ENCODE results near the gene OTOP2.

OTOP2 gene

DNA sequence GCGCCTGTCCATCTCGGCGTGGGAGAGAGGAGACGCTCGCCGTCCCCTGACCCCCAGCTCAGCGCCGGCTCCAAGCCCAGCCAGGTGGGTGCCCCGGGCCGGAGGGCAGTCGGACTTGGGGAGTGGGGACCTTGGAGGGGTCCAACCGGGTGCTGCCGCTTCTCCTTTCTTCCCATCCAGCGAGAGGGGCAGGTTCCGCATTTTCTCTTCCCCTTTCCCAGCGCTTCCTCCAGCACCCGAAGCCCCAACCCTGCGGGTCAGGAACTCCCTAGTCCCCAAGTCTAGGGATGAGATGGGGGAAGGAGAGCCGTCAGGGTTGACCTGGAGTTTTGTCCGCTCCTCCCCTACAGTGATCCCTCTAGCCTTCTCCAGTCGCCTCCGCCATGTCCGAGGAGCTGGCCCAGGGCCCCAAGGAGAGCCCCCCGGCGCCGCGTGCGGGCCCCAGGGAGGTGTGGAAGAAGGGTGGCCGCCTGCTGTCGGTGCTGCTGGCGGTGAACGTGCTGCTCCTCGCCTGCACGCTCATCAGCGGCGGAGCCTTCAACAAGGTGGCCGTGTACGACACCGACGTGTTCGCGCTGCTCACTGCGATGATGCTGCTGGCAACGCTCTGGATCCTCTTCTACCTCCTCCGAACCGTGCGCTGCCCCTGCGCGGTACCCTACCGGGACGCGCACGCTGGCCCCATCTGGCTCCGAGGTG, at the start of gene OTOP2:
TSS of gene OTOP2 (plus strand) at position 24 of the 699 bp plus-strand sequence. CDS start at position 384, 360 bp downstream.
- no peak for DNase-seq

- no peak for DNase-seq
Observed at GRCh38 chr17:74874615-74875037, 49.4 kb upstream of the OTOP2 start.

DNA sequence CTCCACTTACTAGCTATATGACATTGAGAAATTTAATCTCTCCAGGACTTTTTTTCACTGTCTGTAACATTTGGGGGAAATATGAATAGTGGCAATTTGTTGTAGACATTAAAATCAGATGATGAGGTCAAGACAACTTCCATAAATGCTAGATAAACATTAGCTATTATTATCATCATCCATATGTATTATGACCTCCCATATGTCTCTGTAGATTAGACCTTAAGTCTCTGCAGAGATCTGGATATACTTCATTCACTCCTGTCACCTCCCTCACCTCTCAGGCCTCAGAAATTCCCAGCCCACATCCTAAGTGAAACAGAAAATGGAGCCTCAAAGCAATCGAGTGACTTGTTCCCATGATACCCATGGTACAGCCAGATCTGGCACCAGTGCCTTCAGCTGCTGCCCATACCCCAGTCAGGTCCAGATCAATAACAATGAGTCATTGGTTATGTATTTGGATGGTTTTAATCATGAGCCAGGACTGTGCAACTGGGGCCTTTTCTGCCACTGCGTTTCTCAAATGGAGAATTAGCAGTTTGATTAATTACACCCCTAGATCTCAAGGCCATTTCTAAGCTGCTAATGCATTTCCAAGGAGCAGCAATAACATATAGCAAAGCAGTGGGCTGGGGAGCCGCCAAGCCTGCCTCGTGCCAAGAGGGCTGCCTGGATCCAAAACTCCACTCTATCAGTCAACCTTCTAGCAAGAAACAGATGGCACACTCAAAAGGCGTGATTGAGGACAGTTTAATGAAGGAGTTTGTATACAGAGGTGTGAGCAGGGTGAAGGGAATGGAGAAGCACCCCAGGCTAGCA, 48.7 kb upstream of the OTOP2 start:
- no peak for DNase-seq

DNA sequence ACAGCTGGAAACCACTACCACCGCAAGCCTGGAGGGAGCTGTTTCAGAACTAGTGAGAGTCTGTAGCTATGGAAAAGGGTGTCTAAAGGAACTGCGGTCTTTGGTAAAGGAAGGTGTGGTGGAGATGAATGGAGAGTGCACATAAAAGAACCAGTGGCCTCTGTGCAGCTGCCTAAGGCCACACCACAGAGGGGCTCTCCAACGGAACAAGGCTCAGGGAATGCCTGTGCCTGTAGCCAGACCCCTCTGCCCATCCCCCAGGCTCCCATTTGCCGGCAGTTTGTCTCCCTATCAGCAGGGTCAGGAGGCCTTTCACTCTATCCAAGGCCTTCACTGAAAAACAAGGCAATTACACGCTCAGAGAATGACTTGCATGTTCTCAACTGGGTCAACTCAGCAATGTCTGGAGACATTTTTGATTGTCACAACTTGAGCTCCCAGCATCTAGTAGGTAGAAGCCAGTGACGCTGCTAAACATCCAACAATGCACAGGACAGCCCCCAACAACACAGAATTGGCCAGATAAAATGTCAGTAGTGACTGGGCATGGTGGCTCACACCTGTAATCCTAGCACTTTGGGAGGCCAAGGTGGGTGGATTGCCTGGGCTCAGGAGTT, 48.0 kb upstream of the OTOP2 start:
- DNase-seq = no peak

DNA sequence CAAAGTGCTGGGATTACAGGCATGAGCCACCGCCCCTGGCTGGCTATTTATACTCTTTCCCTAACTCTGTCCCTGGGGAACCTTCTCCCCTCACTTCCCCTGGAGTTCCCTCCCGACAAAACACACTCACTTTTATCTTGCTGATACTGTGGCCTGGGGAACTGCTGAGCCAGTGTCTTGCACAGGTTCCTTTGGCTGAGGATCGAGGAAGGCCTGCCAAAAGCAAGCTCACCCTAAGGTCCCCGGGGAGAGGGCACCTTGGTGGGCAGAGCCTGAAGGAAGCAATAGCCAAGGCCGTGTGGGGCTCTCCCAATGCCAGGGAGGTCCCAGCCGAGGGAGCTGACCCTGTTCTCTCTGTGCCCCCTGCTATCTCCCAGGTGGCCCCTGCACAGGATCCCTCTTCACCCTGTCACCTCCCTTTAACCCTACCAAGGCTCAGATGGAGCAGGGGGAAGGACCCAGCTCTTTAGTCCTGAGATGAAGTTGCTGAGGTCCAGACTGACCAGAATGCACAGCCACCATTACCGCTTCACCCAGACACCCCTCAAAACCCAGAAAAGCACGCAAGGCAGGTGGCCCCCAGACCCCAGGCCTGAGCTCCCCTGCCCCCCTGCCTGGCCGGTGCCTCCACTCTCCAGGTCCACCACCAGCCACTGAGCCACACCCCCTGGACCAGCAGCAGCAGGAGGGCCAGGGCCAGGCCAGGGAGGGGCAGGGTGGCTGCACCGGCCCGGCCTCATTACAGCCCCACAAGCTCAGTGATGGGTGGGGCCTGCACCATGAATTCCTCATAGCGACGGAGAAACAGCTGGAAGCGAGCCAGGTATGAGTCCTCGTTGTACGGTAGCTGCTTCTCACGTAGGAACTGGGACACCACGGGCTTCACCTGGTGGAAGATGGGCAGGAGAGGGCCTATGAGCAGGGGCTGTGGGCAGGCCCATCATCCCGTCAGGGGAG, 46.2 kb upstream of the OTOP2 start:
- DNase-seq = no peak

GRCh38 chr17:74878658-74879057, 45.4 kb upstream of the OTOP2 start:
- no peak for DNase-seq

DNA sequence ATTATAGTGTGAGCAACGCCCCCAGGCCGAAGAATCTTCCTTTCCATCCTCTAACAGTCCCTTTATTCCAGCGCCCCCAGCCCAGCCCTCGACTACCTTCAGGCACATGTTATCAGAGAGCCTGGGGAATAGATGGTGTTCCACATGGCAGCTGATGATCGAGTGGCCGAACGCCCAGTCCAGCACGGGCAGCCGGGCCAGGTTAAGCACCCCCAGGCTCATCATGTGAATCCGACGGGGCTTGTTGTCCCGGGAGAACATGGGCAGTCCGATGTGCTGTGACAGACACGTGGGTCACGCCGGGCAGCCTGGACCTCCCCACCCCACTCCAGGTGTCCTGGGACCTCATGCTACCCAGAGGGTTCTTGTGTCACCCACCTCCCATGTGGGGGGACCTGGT, 44.8 kb upstream of the OTOP2 start:
- no peak for DNase-seq

DNA sequence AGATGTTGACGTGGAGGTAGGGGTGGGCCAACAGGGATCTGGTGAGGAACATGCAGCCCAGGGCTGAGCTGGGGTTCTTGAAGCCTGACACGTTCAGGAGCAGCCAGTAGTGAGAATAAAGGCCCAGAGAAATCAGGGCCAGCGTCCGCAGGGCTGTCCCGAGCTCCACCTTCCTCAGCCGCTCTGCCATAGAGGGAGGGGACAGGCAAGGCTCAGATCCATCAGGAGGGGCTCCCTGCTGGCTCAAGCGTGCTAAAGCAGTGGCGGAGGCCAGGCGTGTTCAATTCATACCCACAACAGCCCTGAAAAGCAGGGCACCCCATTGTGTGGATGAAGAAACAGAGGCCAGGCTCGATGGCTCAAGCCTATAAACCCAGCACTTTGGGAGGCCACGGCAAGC, 43.0 kb upstream of the OTOP2 start:
- no peak for DNase-seq

DNA sequence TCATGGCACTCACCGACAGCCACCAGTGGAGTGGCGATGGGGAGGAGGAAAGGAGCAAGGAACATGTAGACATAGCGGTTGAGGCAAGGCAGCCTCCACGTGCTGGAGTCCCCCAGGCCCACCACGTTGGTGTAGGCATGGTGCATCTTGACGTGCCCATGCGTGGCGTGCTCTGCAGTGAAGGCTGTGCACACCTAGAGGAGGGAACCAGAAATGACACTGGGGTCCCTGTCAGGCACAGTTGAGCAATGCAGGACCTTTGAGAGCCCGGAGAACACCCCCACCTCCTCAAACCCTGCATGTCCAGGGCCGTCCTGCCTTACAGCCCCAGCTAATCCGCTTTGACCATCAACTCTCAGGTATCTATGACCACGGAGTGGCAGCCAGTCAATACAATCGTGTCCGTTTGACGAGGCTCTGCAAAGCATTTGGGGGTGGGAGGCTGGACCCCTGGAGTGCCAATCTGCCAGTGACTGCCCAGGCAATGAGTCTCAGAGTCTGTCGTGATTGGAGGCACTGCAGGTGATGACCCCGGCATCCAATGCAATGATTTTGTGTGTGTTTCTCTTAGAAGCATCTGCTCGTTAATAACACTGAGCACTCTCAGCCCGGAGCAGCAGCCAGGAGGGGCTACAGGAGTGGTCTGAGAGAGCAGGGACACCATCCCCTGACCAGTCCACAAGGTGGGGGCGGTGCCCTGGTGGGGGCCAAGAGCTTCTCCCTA, 41.4 kb upstream of the OTOP2 start:
- no peak for DNase-seq

DNA sequence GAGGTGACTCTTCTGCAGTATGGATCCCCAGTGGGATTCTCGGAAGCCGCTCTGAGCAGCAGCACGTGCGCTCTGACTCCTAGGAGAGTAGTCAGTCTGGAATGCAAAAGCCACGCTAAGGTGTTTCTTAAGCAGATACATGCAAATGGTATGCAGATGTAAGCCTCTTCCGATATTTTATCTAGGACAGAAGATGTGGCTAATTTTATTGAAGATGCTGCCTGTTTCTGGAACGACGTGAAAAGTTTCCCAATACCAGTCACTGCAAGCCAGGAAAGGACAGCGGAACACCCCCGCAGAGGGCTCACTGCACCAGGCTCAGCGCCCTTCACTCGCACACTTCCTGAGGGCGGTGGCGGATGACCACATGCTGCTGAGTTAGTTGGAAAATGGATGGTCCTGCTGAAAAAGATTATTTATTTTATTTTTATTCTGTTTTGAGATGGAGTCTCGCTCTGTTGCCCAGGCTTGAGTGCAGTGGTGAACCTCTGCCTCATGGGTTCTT, 40.8 kb upstream of the OTOP2 start:
- no peak for DNase-seq

DNA sequence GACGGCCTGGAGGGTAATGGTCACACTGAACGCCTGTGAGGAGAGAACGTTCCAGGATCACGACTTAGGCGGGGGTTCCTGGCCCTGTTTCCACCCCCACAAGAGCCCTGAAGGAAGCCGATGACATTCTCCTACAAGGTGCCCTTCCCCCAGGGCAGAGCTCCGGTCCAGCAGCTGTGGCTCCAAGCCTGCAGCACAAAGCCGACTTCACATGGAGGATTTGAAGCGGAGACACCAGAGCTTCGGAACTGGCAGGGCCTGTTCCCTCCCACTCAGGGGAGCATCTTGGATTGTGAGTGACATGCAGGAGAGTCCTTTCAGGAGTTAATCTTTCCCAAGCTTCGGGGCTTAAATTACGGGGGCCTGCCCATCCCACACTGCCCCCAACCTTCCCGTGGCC, 35.6 kb upstream of the OTOP2 start:
- DNase-seq = no peak

- no peak for DNase-seq
Observed at GRCh38 chr17:74890554-74890953, 33.5 kb upstream of the OTOP2 start.

GRCh38 chr17:74892013-74892841, 31.8 kb upstream of the OTOP2 start:
- no peak for DNase-seq

- no peak for DNase-seq
Observed at GRCh38 chr17:74892974-74893911, 30.8 kb upstream of the OTOP2 start, which contains the start of gene FADS6. FADS6 (minus strand) TSS chr17:74893633; CDS start chr17:74893595, 38 bp downstream.

DNA sequence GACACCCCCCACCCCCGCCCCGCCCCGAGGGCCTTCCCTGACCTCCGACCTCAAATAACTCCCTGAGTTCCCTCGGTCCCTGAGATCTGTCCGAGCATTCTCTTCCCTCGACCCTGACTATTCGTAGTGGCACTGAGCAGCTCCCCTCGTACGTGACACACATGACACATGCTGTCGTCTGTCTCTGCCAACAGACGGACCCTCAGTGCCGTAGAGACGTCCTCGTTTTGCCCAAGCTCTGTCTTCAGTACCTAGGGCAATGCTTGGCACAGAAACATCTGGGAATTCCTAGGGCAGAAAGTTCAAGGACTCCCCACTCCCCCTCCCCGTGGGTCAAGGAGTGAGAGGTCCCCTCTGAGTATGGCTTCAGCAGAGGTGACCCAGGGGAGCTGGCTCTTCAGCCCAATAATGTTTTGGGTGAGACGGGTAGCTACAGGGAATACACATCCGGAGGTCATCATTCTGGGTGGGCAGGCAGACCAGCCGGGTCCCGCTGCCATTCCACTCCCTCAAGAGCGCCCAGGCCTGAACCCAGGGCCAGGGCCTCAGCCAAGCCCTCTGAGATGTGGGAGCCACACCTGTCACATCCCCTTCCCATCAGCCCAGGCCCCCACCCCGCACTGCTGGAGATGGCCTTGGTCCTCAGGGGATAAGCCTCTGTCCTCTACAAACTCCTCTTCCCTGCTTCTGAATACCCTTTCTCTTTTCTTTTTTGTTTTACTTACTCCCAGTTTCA, 30.0 kb upstream of the OTOP2 start:
- no peak for DNase-seq

- DNase-seq = no peak
Observed at GRCh38 chr17:74898376-74898946, 25.6 kb upstream of the OTOP2 start.

GRCh38 chr17:74900208-74900607, 23.9 kb upstream of the OTOP2 start:
- no peak for DNase-seq

DNA sequence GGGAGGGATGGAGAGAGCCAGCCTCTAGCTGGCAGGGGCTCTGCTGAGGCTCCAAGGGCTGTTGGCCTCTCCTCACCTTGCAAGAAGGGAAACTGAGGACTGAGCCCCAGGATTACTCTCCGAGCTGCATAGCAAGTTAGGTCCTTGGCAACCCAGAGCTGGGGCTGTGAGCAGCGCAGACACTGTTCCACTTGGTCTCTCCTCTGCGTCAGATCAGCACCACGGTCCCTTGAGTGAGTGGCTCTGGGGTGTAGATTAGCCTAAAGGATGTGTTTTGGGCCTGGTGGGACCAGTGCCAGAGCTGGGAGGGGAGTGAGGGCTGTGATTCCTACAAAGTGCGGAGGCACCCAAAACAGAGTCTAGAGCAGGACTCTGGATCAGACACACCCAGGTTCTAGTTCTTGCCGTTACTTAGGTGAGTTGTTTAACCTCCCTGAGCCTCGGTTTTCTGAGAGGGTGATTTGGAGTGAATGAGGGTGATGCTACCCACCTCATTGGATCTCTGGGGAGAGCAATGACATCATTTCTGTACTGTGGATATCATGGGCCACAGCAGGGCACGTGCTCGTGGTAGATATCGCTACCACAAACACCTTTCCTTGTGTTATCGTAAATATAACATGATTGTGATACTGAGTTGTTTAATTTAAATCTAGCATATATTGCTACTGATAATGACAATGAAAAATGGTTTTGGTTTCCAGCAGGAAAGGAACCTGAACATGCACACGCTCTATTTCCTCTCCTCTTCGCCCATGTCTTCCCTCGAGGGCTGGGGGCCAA, 22.5 kb upstream of the OTOP2 start:
- no peak for DNase-seq
